ENCODE results near the gene TTC31. TPM values are rescaled to one million over a fixed set of nuclear protein-coding genes. Genes with fewer than 3 reads are reported as not detected.

The TTC31 gene
- total RNA-seq, 1 donor from 2014 or later, result 19.1 TPM

DNA sequence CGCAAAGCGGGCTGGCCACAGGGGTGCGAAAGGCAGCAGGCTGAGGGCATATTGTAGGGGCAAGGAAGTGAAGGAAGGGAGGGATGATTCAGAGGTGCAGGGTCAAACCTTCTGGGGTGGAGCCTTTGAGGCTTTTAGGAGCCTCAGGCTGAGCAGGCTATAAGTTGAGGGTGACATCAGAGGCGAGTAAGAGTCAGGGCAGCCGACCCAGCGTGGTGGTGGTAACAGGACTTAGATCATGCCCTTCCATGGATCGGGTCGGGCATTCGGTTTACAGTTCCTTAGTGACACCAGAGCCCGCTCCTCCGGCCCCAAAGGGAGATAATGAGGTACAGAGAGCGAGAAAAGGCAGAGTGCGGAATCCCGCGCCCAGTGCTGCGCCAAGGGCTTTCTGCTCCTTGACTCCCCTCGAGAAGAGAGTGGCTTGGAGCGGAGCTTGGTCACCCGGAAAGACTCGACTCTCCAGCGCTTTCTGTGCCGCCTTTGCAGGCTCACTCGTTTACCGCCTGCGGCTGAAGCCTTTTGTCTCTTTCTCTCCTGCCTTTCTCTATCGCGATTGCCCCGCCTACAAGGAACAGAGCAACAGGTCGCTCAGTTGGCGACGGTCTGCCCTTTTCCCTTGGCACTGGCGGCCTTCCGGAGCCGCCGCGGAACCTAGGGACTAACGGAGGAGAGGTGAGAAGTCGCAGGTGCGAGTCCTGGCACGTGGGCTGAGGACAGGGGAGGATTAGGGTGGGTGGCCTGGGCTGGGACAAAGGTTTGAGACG lies 15.8 kb downstream of the TTC31 start:
- DNase-seq (ENCODE audit: low read depth), result no peak
- TF ChIP-seq, protein P1, sequence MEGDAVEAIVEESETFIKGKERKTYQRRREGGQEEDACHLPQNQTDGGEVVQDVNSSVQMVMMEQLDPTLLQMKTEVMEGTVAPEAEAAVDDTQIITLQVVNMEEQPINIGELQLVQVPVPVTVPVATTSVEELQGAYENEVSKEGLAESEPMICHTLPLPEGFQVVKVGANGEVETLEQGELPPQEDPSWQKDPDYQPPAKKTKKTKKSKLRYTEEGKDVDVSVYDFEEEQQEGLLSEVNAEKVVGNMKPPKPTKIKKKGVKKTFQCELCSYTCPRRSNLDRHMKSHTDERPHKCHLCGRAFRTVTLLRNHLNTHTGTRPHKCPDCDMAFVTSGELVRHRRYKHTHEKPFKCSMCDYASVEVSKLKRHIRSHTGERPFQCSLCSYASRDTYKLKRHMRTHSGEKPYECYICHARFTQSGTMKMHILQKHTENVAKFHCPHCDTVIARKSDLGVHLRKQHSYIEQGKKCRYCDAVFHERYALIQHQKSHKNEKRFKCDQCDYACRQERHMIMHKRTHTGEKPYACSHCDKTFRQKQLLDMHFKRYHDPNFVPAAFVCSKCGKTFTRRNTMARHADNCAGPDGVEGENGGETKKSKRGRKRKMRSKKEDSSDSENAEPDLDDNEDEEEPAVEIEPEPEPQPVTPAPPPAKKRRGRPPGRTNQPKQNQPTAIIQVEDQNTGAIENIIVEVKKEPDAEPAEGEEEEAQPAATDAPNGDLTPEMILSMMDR (IDR thresholded peaks at IDR 0.05; ENCODE audit: insufficient read depth, low read length, poor library complexity, severe bottlenecking), result no peak
- Histone ChIP-seq H3K4me3 (ENCODE audit: low read depth, low read length) (peak overlapping the region; percentile 25), H3K36me3 (ENCODE audit: control insufficient read depth, insufficient read depth, low read length) (no peaks in the 10 kb centered on the region), H3K27me3 (ENCODE audit: control insufficient read depth, insufficient read depth, low read length) (peaks cover 48% of the 10 kb centered on the region)

DNA sequence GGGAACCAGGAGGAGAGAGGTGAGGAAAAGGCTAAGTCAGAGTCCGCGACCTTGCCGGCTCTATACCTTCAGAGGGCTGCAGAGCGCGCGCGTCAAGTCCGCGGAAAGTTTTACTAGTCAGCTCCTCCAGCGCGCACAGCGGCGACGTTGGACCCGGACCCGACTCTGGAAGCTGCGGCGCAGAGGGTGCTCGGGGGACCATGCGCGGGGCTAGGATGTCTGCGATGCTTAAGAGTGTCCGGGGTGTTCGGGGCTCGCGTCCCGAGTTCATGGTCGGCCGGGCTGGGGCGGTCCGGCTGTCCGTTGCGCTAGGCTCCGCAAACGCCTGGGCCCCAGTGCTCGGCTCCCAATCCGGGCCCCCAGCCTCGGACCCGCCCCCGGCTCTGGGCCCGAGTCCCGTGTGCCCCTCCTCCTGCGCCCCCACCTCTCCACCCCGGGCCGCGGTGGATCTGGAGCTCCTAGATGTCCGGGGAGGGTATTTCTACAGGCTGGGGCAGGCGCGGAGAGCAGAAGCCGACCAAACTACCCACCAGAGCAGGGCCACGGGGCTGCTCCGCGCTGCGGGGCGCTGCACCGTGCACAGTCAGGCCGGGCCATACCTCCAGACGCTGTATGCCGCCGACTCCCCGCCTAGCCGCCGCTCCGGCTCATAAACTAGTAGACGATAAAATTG lies 16.5 kb downstream of the TTC31 start, which contains the start of gene LBX2:
Gene LBX2, minus strand, starts transcription at position 337 of the 673 bp plus-strand sequence. Its CDS starts 66 bp downstream, at position 271.
- TF ChIP-seq, protein P1 (IDR thresholded peaks at IDR 0.05; ENCODE audit: insufficient read depth, low read length, poor library complexity, severe bottlenecking), result no peak
- H3K36me3 ChIP-seq (ENCODE audit: control insufficient read depth, insufficient read depth, low read length), result no peaks in the 10 kb centered on the region
- H3K4me3 ChIP-seq (ENCODE audit: low read depth, low read length), result peak within 1 kb of the TSS; percentile 18
- peaks cover 48% of the 10 kb centered on the region for H3K27me3 ChIP-seq (ENCODE audit: control insufficient read depth, insufficient read depth, low read length)
- DNase-seq (ENCODE audit: low read depth), result no peak

DNA sequence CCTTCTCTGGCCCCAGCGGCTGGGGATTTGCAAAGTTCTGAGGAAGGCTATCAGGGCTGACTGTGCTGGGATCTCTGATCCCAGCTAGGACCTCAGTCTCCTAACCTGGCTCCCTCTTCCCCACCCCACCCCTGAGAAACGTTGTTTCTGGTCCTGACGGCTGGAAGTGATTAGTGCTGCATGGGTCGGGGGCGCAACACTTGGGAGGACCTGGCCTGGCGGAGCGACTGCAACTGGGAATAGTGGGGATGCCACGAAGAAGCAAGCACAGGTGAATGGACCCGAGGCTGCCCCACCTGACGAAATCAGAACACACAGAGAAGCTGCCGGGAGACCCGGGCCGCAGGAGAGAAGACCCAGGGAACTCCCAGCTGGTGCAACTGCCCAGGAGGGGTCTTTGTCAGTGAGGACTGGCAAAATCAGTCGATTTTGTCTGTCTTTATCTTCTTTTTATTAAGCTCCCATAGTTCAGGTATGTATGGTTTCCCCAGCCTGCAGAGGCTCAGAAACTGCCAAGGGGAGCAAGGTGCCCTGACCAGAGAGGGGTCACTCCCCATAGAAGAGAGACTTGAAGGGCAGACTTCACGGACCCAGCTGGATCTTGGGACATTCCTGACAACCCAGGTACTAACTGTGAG lies 17.2 kb downstream of the TTC31 start:
- peaks cover 48% of the 10 kb centered on the region for H3K27me3 ChIP-seq (ENCODE audit: control insufficient read depth, insufficient read depth, low read length)
- H3K4me3 ChIP-seq (ENCODE audit: low read depth, low read length), result peak overlapping the region; percentile 18
- no peak for DNase-seq (ENCODE audit: low read depth)
- no peaks in the 10 kb centered on the region for H3K36me3 ChIP-seq (ENCODE audit: control insufficient read depth, insufficient read depth, low read length)
- TF ChIP-seq, protein P1 (IDR thresholded peaks at IDR 0.05; ENCODE audit: insufficient read depth, low read length, poor library complexity, severe bottlenecking), result no peak

DNA sequence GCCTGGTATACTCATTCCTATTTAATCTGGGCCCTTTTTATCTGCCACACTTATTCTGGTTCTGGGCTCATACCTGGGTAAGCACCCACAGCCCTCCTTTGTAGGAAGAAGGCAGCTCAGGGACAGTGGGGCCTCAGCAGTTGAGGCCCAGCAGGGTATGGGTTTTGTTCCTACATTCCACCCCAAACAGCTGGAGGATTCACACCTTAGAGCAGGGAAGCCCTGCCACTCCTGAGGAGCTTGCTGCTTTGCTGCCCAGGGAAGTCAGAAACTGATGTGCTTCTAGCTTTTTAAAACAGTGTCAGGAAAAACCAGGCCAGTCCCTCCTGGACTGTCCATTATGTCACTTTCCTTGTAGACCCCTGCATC lies 17.7 kb downstream of the TTC31 start:
- Histone ChIP-seq H3K27me3 (ENCODE audit: control insufficient read depth, insufficient read depth, low read length) (peaks cover 48% of the 10 kb centered on the region), H3K4me3 (ENCODE audit: low read depth, low read length) (no peak overlapping the region), H3K36me3 (ENCODE audit: control insufficient read depth, insufficient read depth, low read length) (no peaks in the 10 kb centered on the region)
- no peak for DNase-seq (ENCODE audit: low read depth)
- TF ChIP-seq, protein P1 (IDR thresholded peaks at IDR 0.05; ENCODE audit: insufficient read depth, low read length, poor library complexity, severe bottlenecking), result no peak

DNA sequence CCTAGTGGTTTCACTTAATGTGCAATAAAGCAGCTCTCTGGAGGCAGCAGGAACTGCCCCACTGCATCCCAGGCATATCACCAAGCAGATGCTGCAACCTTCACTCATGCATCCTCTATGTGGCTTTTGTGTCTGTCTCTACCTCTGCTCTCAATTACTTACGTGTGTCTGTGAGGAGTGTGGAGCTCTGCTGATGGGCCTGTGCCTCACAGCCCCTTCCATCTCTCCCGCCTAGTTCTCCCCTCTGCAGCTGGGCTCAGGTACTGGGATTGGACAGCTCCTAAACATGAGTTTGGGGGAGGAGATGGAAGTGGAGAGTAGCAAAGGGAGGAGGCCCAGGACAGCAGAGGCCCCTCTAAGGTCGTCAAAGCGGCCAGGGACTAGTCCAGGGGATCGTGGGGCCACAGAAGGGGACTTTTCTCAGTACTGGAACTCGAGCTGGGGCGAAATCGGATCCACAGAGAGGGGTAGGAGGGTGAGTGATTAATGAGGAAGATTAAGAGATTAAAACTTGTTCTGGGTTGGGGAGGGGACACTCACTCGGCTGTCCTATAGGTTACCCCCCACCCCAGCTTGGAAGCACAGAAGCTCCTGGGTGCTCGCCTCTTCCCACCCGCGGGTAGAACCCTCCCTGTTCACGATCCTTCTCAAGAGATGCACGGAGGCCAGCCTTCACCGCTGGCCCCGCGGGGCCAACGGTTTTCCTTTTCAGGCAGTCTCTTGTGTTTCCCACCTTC lies 18.6 kb downstream of the TTC31 start:
- no peak overlapping the region for H3K4me3 ChIP-seq (ENCODE audit: low read depth, low read length)
- DNase-seq (ENCODE audit: low read depth), result no peak
- TF ChIP-seq, protein P1 (IDR thresholded peaks at IDR 0.05; ENCODE audit: insufficient read depth, low read length, poor library complexity, severe bottlenecking), result no peak
- no peaks in the 10 kb centered on the region for H3K36me3 ChIP-seq (ENCODE audit: control insufficient read depth, insufficient read depth, low read length)
- peaks cover 48% of the 10 kb centered on the region for H3K27me3 ChIP-seq (ENCODE audit: control insufficient read depth, insufficient read depth, low read length)
